Astrocyte (in vitro differentiated cells and primary cell): ENCODE results near the gene ARL15. TPM values are rescaled to one million over a fixed set of nuclear protein-coding genes. Genes with fewer than 3 reads are reported as not detected.

Experiments used
- DNase-seq: peaks from one replicate; pipeline ENCODE4 v3.0.0-alpha.2; 2010; ENCODE audit warnings: low read depth
- FAIRE-seq: peaks from 2 replicates; lab custom pipeline; 2011; peaks lifted over from hg19 to GRCh38; lab: Jason Lieb, UNC
- H2AFZ ChIP-seq: 2 replicates; pipeline ENCODE4 v1.6.0; 2012; ENCODE audit warnings: low read depth, low read length, inconsistent platforms
- H3K27ac ChIP-seq: 2 replicates; pipeline ENCODE4 v1.5.1; 2011; ENCODE audit warnings: low read depth, low read length, inconsistent platforms
- H3K27me3 ChIP-seq: 2 replicates; pipeline ENCODE4 v1.6.0; 2011; ENCODE audit warnings: low read length, inconsistent platforms; ENCODE audit not compliant: insufficient read depth
- H3K36me3 ChIP-seq: 2 replicates; pipeline ENCODE4 v1.5.1; 2011; ENCODE audit warnings: low read length, inconsistent platforms; ENCODE audit not compliant: insufficient read depth
- H3K4me1 ChIP-seq: 2 replicates; pipeline ENCODE4 v1.5.1; 2011; ENCODE audit warnings: low read length, inconsistent platforms; ENCODE audit not compliant: insufficient read depth
- H3K4me2 ChIP-seq: 2 replicates; pipeline ENCODE4 v1.6.0; 2012; ENCODE audit warnings: low read length, inconsistent platforms
- H3K4me3 ChIP-seq: 2 replicates; pipeline ENCODE4 v1.5.1; 2011; ENCODE audit warnings: low read depth, mild to moderate bottlenecking, low read length, inconsistent platforms; ENCODE audit not compliant: insufficient read depth
- H3K79me2 ChIP-seq: 2 replicates; pipeline ENCODE4 v1.6.0; 2012; ENCODE audit warnings: mild to moderate bottlenecking, low read length, inconsistent platforms; ENCODE audit not compliant: insufficient read depth
- H3K9ac ChIP-seq: 2 replicates; pipeline ENCODE4 v1.6.0; 2012; ENCODE audit warnings: mild to moderate bottlenecking, low read length, inconsistent platforms
- H3K9me3 ChIP-seq: 2 replicates; pipeline ENCODE4 v1.5.1; 2012; ENCODE audit warnings: low read depth, mild to moderate bottlenecking, low read length, inconsistent platforms; ENCODE audit not compliant: insufficient read depth
- H4K20me1 ChIP-seq: 2 replicates; pipeline ENCODE4 v1.6.0; 2012; ENCODE audit warnings: low read length, inconsistent platforms; ENCODE audit not compliant: insufficient read depth
- H3K27ac Mint-ChIP-seq: one replicate; pipeline ENCODE4 v1.8.0; 2021; ENCODE audit warnings: mild to moderate bottlenecking, mixed read lengths; ENCODE audit not compliant: unreplicated experiment
- H3K27me3 Mint-ChIP-seq: one replicate; pipeline ENCODE4 v1.8.0; 2021; ENCODE audit warnings: low read depth, mixed read lengths; ENCODE audit not compliant: unreplicated experiment
- H3K36me3 Mint-ChIP-seq: one replicate; pipeline ENCODE4 v1.8.0; 2021; ENCODE audit warnings: low read depth, mixed read lengths; ENCODE audit not compliant: unreplicated experiment
- H3K4me1 Mint-ChIP-seq: one replicate; pipeline ENCODE4 v1.8.0; 2021; ENCODE audit warnings: low read depth, mixed read lengths; ENCODE audit not compliant: unreplicated experiment
- H3K4me3 Mint-ChIP-seq: one replicate; pipeline ENCODE4 v1.8.0; 2021; ENCODE audit warnings: mild to moderate bottlenecking, moderate library complexity, mixed read lengths; ENCODE audit not compliant: unreplicated experiment
- H3K9me3 Mint-ChIP-seq: one replicate; pipeline ENCODE4 v1.8.0; 2021; ENCODE audit warnings: mild to moderate bottlenecking, mixed read lengths; ENCODE audit not compliant: unreplicated experiment
- CTCF ChIP-seq: IDR thresholded peaks from 2 replicates; pipeline ENCODE4 v1.5.1; 2011; ENCODE audit warnings: low read depth, mild to moderate bottlenecking, inconsistent platforms, low read length, moderate library complexity; ENCODE audit not compliant: insufficient read depth
- EZH2 ChIP-seq: IDR thresholded peaks from 2 replicates; pipeline ENCODE4 v1.6.1; 2012; ENCODE audit warnings: mild to moderate bottlenecking, low read length, inconsistent platforms; ENCODE audit not compliant: insufficient read depth
- total RNA-seq: library from RNA; stranded (reverse); gene quantifications from 2 replicates; pipeline ENCODE4 v1.2.1, GENCODE V29; 2021

Gene ARL15
- total RNA-seq, 1 donor from 2014 or later: 29.1 TPM

GRCh38 chr5:53891159-53891558 is 419.2 kb downstream of the ARL15 start:
- no peak overlapping the region for H3K4me2 ChIP-seq
- H3K9me3 ChIP-seq: no peaks in the 10 kb centered on the region
- no peaks in the 10 kb centered on the region for H3K79me2 ChIP-seq
- no peak overlapping the region for H2AFZ ChIP-seq
- Mint-ChIP-seq H3K4me1 (peaks cover 3% of the 10 kb centered on the region), H3K27me3 (no peaks in the 10 kb centered on the region), H3K27ac (no peak overlapping the region), H3K36me3 (no peaks in the 10 kb centered on the region), H3K9me3 (no peaks in the 10 kb centered on the region), H3K4me3 (no peak overlapping the region)
- DNase-seq: no peak
- no peaks in the 10 kb centered on the region for H3K27me3 ChIP-seq
- no peak for FAIRE-seq
- no peaks in the 10 kb centered on the region for H3K36me3 ChIP-seq
- H3K9ac ChIP-seq: no peak overlapping the region
- H3K4me1 ChIP-seq: no peaks in the 10 kb centered on the region
- H4K20me1 ChIP-seq: no peaks in the 10 kb centered on the region
- H3K27ac ChIP-seq: no peak overlapping the region
- no peak for TF ChIP-seq CTCF
- no peak for TF ChIP-seq EZH2
- H3K4me3 ChIP-seq: no peak overlapping the region

- H4K20me1 ChIP-seq: no peaks in the 10 kb centered on the region
- no peaks in the 10 kb centered on the region for H3K4me1 ChIP-seq
- no peak overlapping the region for H3K9ac ChIP-seq
- H2AFZ ChIP-seq: no peak overlapping the region
- peak overlapping the region; percentile 48 for H3K27ac Mint-ChIP-seq
- no peaks in the 10 kb centered on the region for H3K27me3 Mint-ChIP-seq
- H3K79me2 ChIP-seq: no peaks in the 10 kb centered on the region
- H3K36me3 Mint-ChIP-seq: no peaks in the 10 kb centered on the region
- H3K9me3 ChIP-seq: no peaks in the 10 kb centered on the region
- FAIRE-seq (no peak), DNase-seq (no peak)
- H3K4me1 Mint-ChIP-seq: peaks cover 3% of the 10 kb centered on the region
- no peaks in the 10 kb centered on the region for H3K27me3 ChIP-seq
- no peak for TF ChIP-seq EZH2
- TF ChIP-seq CTCF: no peak
- no peaks in the 10 kb centered on the region for H3K9me3 Mint-ChIP-seq
- no peaks in the 10 kb centered on the region for H3K36me3 ChIP-seq
- H3K4me2 ChIP-seq: no peak overlapping the region
- H3K4me3 ChIP-seq: no peak overlapping the region
- no peak overlapping the region for H3K4me3 Mint-ChIP-seq
- no peak overlapping the region for H3K27ac ChIP-seq
These were observed 419.9 kb downstream of the ARL15 start for GRCh38 chr5:53890490-53890889.

GRCh38 chr5:53884844-53885243 is 425.5 kb downstream of the ARL15 start:
- peak overlapping the region; percentile 16 for H3K27ac Mint-ChIP-seq
- Histone ChIP-seq H3K4me1 (no peaks in the 10 kb centered on the region), H3K27me3 (no peaks in the 10 kb centered on the region), H3K9ac (no peak overlapping the region), H3K9me3 (no peaks in the 10 kb centered on the region), H3K4me2 (no peak overlapping the region), H3K79me2 (no peaks in the 10 kb centered on the region), H2AFZ (no peak overlapping the region), H3K36me3 (no peaks in the 10 kb centered on the region), H3K27ac (no peak overlapping the region), H3K4me3 (no peak overlapping the region), H4K20me1 (no peaks in the 10 kb centered on the region)
- H3K4me1 Mint-ChIP-seq: peaks cover 17% of the 10 kb centered on the region
- no peaks in the 10 kb centered on the region for H3K36me3 Mint-ChIP-seq
- no peak overlapping the region for H3K4me3 Mint-ChIP-seq
- H3K27me3 Mint-ChIP-seq: no peaks in the 10 kb centered on the region
- DNase-seq (peak; percentile 8), FAIRE-seq (no peak)
- no peaks in the 10 kb centered on the region for H3K9me3 Mint-ChIP-seq
- no peak for TF ChIP-seq CTCF
- TF ChIP-seq EZH2: no peak
